ENCODE results near the gene RAB11FIP3. TPM values are rescaled to one million over a fixed set of nuclear protein-coding genes. Genes with fewer than 3 reads are reported as not detected.

RAB11FIP3 gene
- total RNA-seq, 1 experiment from 2014 or later = 33.7 TPM

- Mint-ChIP-seq H3K27ac (ENCODE audit: unreplicated experiment) (no peak within 1 kb of the TSS), H3K9me3 (ENCODE audit: low read depth, unreplicated experiment) (no peaks in the 10 kb centered on the region), H3K4me3 (ENCODE audit: low read depth, unreplicated experiment) (no peak within 1 kb of the TSS), H3K27me3 (ENCODE audit: unreplicated experiment) (peaks cover 69% of the 10 kb centered on the region), H3K4me1 (ENCODE audit: low read depth, unreplicated experiment) (no peaks in the 10 kb centered on the region), H3K36me3 (ENCODE audit: insufficient read depth, unreplicated experiment) (peaks cover 4% of the 10 kb centered on the region)
- no peak for DNase-seq
- TF ChIP-seq CTCF (IDR thresholded peaks at IDR 0.05; ENCODE audit: unreplicated experiment) = no peak
- CTCF ChIA-PET = no interaction called here
- intact Hi-C loops (cut with micrococcal nuclease; ENCODE audit: unreplicated experiment) = no loop called here
- BruUV-seq (replicated peaks) = no TSS peak
These were observed 134.8 kb downstream of the RAB11FIP3 start, which contains the start of gene PRR35 for GRCh38 chr16:560204-560700. PRR35 (plus strand) TSS chr16:560394; CDS start chr16:563295, 2,901 bp downstream.

GRCh38 chr16:560701-561412 is 135.4 kb downstream of the RAB11FIP3 start:
- no peak overlapping the region for H3K4me3 Mint-ChIP-seq (ENCODE audit: low read depth, unreplicated experiment)

GRCh38 chr16:561413-561794 is 136.0 kb downstream of the RAB11FIP3 start:
- TF ChIP-seq CTCF (IDR thresholded peaks at IDR 0.05; ENCODE audit: unreplicated experiment) = no peak
- no peak overlapping the region for H3K4me3 Mint-ChIP-seq (ENCODE audit: low read depth, unreplicated experiment)
- no peak for DNase-seq
- no peak overlapping the region for H3K27ac Mint-ChIP-seq (ENCODE audit: unreplicated experiment)
- H3K36me3 Mint-ChIP-seq (ENCODE audit: insufficient read depth, unreplicated experiment) = peaks cover 3% of the 10 kb centered on the region
- no TSS peak for BruUV-seq (replicated peaks)
- CTCF ChIA-PET = no interaction called here
- no peaks in the 10 kb centered on the region for H3K4me1 Mint-ChIP-seq (ENCODE audit: low read depth, unreplicated experiment)
- intact Hi-C loops (cut with micrococcal nuclease; ENCODE audit: unreplicated experiment) = no loop called here
- H3K27me3 Mint-ChIP-seq (ENCODE audit: unreplicated experiment) = peaks cover 81% of the 10 kb centered on the region
- no peaks in the 10 kb centered on the region for H3K9me3 Mint-ChIP-seq (ENCODE audit: low read depth, unreplicated experiment)

More at GRCh38 chr16:560701-561412, 135.4 kb downstream of the RAB11FIP3 start:
- Mint-ChIP-seq H3K27me3 (ENCODE audit: unreplicated experiment) (peaks cover 76% of the 10 kb centered on the region), H3K4me1 (ENCODE audit: low read depth, unreplicated experiment) (no peaks in the 10 kb centered on the region), H3K27ac (ENCODE audit: unreplicated experiment) (no peak overlapping the region), H3K36me3 (ENCODE audit: insufficient read depth, unreplicated experiment) (peaks cover 4% of the 10 kb centered on the region), H3K9me3 (ENCODE audit: low read depth, unreplicated experiment) (no peaks in the 10 kb centered on the region)
- intact Hi-C loops (cut with micrococcal nuclease; ENCODE audit: unreplicated experiment) = no loop called here
- CTCF ChIA-PET = no interaction called here
- no peak for DNase-seq
- BruUV-seq (replicated peaks) = no TSS peak
- no peak for TF ChIP-seq CTCF (IDR thresholded peaks at IDR 0.05; ENCODE audit: unreplicated experiment)

- no TSS peak for BruUV-seq (replicated peaks)
- no peak overlapping the region for H3K4me3 Mint-ChIP-seq (ENCODE audit: low read depth, unreplicated experiment)
- no peaks in the 10 kb centered on the region for H3K4me1 Mint-ChIP-seq (ENCODE audit: low read depth, unreplicated experiment)
These were observed 136.8 kb downstream of the RAB11FIP3 start for GRCh38 chr16:561957-562938.

More at GRCh38 chr16:561957-562938, 136.8 kb downstream of the RAB11FIP3 start:
- no peak for TF ChIP-seq CTCF (IDR thresholded peaks at IDR 0.05; ENCODE audit: unreplicated experiment)
- H3K36me3 Mint-ChIP-seq (ENCODE audit: insufficient read depth, unreplicated experiment) = no peaks in the 10 kb centered on the region
- no peaks in the 10 kb centered on the region for H3K9me3 Mint-ChIP-seq (ENCODE audit: low read depth, unreplicated experiment)
- peaks cover 76% of the 10 kb centered on the region for H3K27me3 Mint-ChIP-seq (ENCODE audit: unreplicated experiment)
- H3K27ac Mint-ChIP-seq (ENCODE audit: unreplicated experiment) = no peak overlapping the region
- intact Hi-C loops (cut with micrococcal nuclease; ENCODE audit: unreplicated experiment) = no loop called here
- CTCF ChIA-PET = interaction anchor here (0.6 kb wide), 1 partner anchor 23 kb away, joined by 3 read pairs; no protein-coding TSS in a partner anchor
- no peak for DNase-seq

Data from Calu3 (cell line).